HAP-1 (cell line): ENCODE data around the gene ZCCHC4.

Source experiments
- DNase-seq, 2 experiments: peaks; one replicate each; pipeline ENCODE4 v3.0.0-alpha.2; 2016 to 2020; ENCODE audit warnings: low spot score in 2 of 2
- H3K27me3 ChIP-seq: fragments of 250-450 bp; sonication (Bioruptor Pico); 2 replicates; pipeline ENCODE4 v1.5.1; 2020; ENCODE audit warnings: low read depth, mild to moderate bottlenecking, moderate library complexity
- H3K36me3 ChIP-seq: fragments of 250-450 bp; sonication (Bioruptor Pico); replicated peaks from 2 replicates; pipeline ENCODE4 v1.5.1; 2020; ENCODE audit warnings: mild to moderate bottlenecking
- H3K4me1 ChIP-seq: fragments of 250-450 bp; sonication (Bioruptor Pico); 2 replicates; pipeline ENCODE4 v1.5.1; 2020; ENCODE audit warnings: mild to moderate bottlenecking
- H3K4me3 ChIP-seq: fragments of 250-450 bp; sonication (Bioruptor Pico); 2 replicates; pipeline ENCODE4 v1.5.1; 2020; ENCODE audit warnings: mild to moderate bottlenecking, moderate library complexity
- H3K9me3 ChIP-seq: fragments of 250-450 bp; sonication (Bioruptor Pico); 2 replicates; pipeline ENCODE4 v1.5.1; 2020; ENCODE audit warnings: mild to moderate bottlenecking, moderate library complexity
- in situ Hi-C: fragments of 300-500 bp; cut with MboI; formaldehyde crosslinking; loops from 3 replicates; pipeline ENCODE4 v1.14.3; 2020; ENCODE audit warnings: low sequenced_read_pairs, inconsistent platforms, mixed read lengths

ZCCHC4 gene

GRCh38 chr4:25312496-25313200 is at the start of gene ZCCHC4:
Gene ZCCHC4 (plus strand): TSS chr4:25312774. CDS start chr4:25312810, 36 bp downstream.
- Histone ChIP-seq H3K9me3 (no peaks in the 10 kb centered on the region), H3K4me1 (peaks cover 21% of the 10 kb centered on the region), H3K36me3 (peaks cover 5% of the 10 kb centered on the region), H3K4me3 (peak within 1 kb of the TSS; percentile 83), H3K27me3 (no peaks in the 10 kb centered on the region)
- peak; percentile 78 to 91 for DNase-seq
- in situ Hi-C loops, result no loop called here

GRCh38 chr4:25271866-25272265 is 40.7 kb upstream of the ZCCHC4 start:
- Histone ChIP-seq H3K9me3 (no peaks in the 10 kb centered on the region), H3K27me3 (no peaks in the 10 kb centered on the region), H3K36me3 (peaks cover 20% of the 10 kb centered on the region), H3K4me1 (no peaks in the 10 kb centered on the region), H3K4me3 (no peak overlapping the region)
- in situ Hi-C loops, result no loop called here
- DNase-seq, result no peak

GRCh38 chr4:25280210-25280609 is 32.4 kb upstream of the ZCCHC4 start:
- no peaks in the 10 kb centered on the region for H3K27me3 ChIP-seq
- peaks cover 12% of the 10 kb centered on the region for H3K36me3 ChIP-seq
- H3K4me1 ChIP-seq, result no peaks in the 10 kb centered on the region
- no peaks in the 10 kb centered on the region for H3K9me3 ChIP-seq
- no peak overlapping the region for H3K4me3 ChIP-seq
- no peak for DNase-seq
- in situ Hi-C loops, result no loop called here

GRCh38 chr4:25283948-25284347 is 28.6 kb upstream of the ZCCHC4 start:
- no peak for DNase-seq
- H3K4me1 ChIP-seq, result no peaks in the 10 kb centered on the region
- in situ Hi-C loops, result no loop called here
- no peaks in the 10 kb centered on the region for H3K9me3 ChIP-seq
- H3K4me3 ChIP-seq, result no peak overlapping the region
- H3K36me3 ChIP-seq, result no peaks in the 10 kb centered on the region
- H3K27me3 ChIP-seq, result no peaks in the 10 kb centered on the region

GRCh38 chr4:25284466-25284865 is 28.1 kb upstream of the ZCCHC4 start:
- Histone ChIP-seq H3K4me1 (no peaks in the 10 kb centered on the region), H3K27me3 (no peaks in the 10 kb centered on the region), H3K36me3 (no peaks in the 10 kb centered on the region), H3K9me3 (no peaks in the 10 kb centered on the region), H3K4me3 (no peak overlapping the region)
- in situ Hi-C loops, result no loop called here
- no peak for DNase-seq

- no peaks in the 10 kb centered on the region for H3K9me3 ChIP-seq
- in situ Hi-C loops, result no loop called here
- H3K36me3 ChIP-seq, result no peaks in the 10 kb centered on the region
- peak in 1 of 2 experiments; percentile 29 for DNase-seq
- H3K4me3 ChIP-seq, result no peak overlapping the region
- H3K4me1 ChIP-seq, result no peaks in the 10 kb centered on the region
- no peaks in the 10 kb centered on the region for H3K27me3 ChIP-seq
Measured at GRCh38 chr4:25290490-25291067, 22.0 kb upstream of the ZCCHC4 start.

- Histone ChIP-seq H3K4me1 (no peaks in the 10 kb centered on the region), H3K9me3 (no peaks in the 10 kb centered on the region), H3K4me3 (no peak overlapping the region), H3K27me3 (no peaks in the 10 kb centered on the region), H3K36me3 (no peaks in the 10 kb centered on the region)
- no peak for DNase-seq
- in situ Hi-C loops, result no loop called here
Measured at GRCh38 chr4:25291158-25291733, 21.3 kb upstream of the ZCCHC4 start.

- Histone ChIP-seq H3K4me1 (peaks cover 12% of the 10 kb centered on the region), H3K9me3 (no peaks in the 10 kb centered on the region), H3K4me3 (no peak overlapping the region), H3K27me3 (no peaks in the 10 kb centered on the region), H3K36me3 (no peaks in the 10 kb centered on the region)
- in situ Hi-C loops, result no loop called here
- no peak for DNase-seq
Measured at GRCh38 chr4:25297528-25298242, 14.9 kb upstream of the ZCCHC4 start.

- Histone ChIP-seq H3K27me3 (no peaks in the 10 kb centered on the region), H3K9me3 (no peaks in the 10 kb centered on the region), H3K36me3 (no peaks in the 10 kb centered on the region), H3K4me3 (no peak overlapping the region), H3K4me1 (peaks cover 12% of the 10 kb centered on the region)
- in situ Hi-C loops, result no loop called here
- DNase-seq, result no peak
Measured at GRCh38 chr4:25299476-25300203, 12.9 kb upstream of the ZCCHC4 start.

- Histone ChIP-seq H3K9me3 (no peaks in the 10 kb centered on the region), H3K36me3 (no peaks in the 10 kb centered on the region), H3K27me3 (no peaks in the 10 kb centered on the region), H3K4me1 (peaks cover 12% of the 10 kb centered on the region), H3K4me3 (no peak overlapping the region)
- in situ Hi-C loops, result no loop called here
- DNase-seq, result no peak
Measured at GRCh38 chr4:25301471-25301870, 11.1 kb upstream of the ZCCHC4 start.

GRCh38 chr4:25302626-25303025 is 9.9 kb upstream of the ZCCHC4 start:
- no peak for DNase-seq
- in situ Hi-C loops, result no loop called here
- Histone ChIP-seq H3K4me3 (no peak overlapping the region), H3K27me3 (no peaks in the 10 kb centered on the region), H3K36me3 (no peaks in the 10 kb centered on the region), H3K9me3 (no peaks in the 10 kb centered on the region), H3K4me1 (peaks cover 8% of the 10 kb centered on the region)

- no peak for DNase-seq
- Histone ChIP-seq H3K9me3 (no peaks in the 10 kb centered on the region), H3K27me3 (no peaks in the 10 kb centered on the region), H3K4me1 (peaks cover 5% of the 10 kb centered on the region), H3K4me3 (no peak overlapping the region), H3K36me3 (no peaks in the 10 kb centered on the region)
- in situ Hi-C loops, result no loop called here
Measured at GRCh38 chr4:25303578-25303977, 9.0 kb upstream of the ZCCHC4 start.

- Histone ChIP-seq H3K36me3 (no peaks in the 10 kb centered on the region), H3K4me3 (no peak overlapping the region), H3K4me1 (peaks cover 17% of the 10 kb centered on the region), H3K9me3 (no peaks in the 10 kb centered on the region), H3K27me3 (no peaks in the 10 kb centered on the region)
- in situ Hi-C loops, result no loop called here
- no peak for DNase-seq
Measured at GRCh38 chr4:25306518-25307057, 6.0 kb upstream of the ZCCHC4 start.
